Measurements from ENCODE around the gene THSD7B. TPM values are rescaled to one million over a fixed set of nuclear protein-coding genes. Genes with fewer than 3 reads are reported as not detected.

The THSD7B gene
- total RNA-seq, 1 donor: under 0.01 TPM

- Histone ChIP-seq H3K4me1 (ENCODE audit: insufficient read depth, low read length) (peaks cover 27% of the 10 kb centered on the region), H3K27me3 (ENCODE audit: insufficient read depth, low read length) (no peaks in the 10 kb centered on the region), H4K20me1 (ENCODE audit: insufficient read depth, low read length) (no peaks in the 10 kb centered on the region), H3K4me2 (ENCODE audit: insufficient read depth, low read length) (no peak overlapping the region), H3K4me3 (ENCODE audit: insufficient read depth, low read length) (no peak overlapping the region), H2AFZ (ENCODE audit: low read length) (no peak overlapping the region), H3K9me3 (ENCODE audit: low read depth, low read length) (no peaks in the 10 kb centered on the region), H3K27ac (ENCODE audit: low read depth, low read length) (peak overlapping the region; percentile 4), H3K79me2 (ENCODE audit: insufficient read depth, low read length) (no peaks in the 10 kb centered on the region), H3K36me3 (ENCODE audit: insufficient read depth, low read length) (no peaks in the 10 kb centered on the region)
- no peak for DNase-seq (ENCODE audit: insufficient read length, low spot score, missing footprints)
- TF ChIP-seq, protein P1, sequence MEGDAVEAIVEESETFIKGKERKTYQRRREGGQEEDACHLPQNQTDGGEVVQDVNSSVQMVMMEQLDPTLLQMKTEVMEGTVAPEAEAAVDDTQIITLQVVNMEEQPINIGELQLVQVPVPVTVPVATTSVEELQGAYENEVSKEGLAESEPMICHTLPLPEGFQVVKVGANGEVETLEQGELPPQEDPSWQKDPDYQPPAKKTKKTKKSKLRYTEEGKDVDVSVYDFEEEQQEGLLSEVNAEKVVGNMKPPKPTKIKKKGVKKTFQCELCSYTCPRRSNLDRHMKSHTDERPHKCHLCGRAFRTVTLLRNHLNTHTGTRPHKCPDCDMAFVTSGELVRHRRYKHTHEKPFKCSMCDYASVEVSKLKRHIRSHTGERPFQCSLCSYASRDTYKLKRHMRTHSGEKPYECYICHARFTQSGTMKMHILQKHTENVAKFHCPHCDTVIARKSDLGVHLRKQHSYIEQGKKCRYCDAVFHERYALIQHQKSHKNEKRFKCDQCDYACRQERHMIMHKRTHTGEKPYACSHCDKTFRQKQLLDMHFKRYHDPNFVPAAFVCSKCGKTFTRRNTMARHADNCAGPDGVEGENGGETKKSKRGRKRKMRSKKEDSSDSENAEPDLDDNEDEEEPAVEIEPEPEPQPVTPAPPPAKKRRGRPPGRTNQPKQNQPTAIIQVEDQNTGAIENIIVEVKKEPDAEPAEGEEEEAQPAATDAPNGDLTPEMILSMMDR (IDR thresholded peaks at IDR 0.05; ENCODE audit: extremely low read depth, low read depth, low read length): no peak
Observed at GRCh38 chr2:137255345-137255744, 490.0 kb downstream of the THSD7B start.

GRCh38 chr2:137255990-137256389 lies 490.6 kb downstream of the THSD7B start:
- TF ChIP-seq, protein P1 (IDR thresholded peaks at IDR 0.05; ENCODE audit: extremely low read depth, low read depth, low read length): no peak

DNA sequence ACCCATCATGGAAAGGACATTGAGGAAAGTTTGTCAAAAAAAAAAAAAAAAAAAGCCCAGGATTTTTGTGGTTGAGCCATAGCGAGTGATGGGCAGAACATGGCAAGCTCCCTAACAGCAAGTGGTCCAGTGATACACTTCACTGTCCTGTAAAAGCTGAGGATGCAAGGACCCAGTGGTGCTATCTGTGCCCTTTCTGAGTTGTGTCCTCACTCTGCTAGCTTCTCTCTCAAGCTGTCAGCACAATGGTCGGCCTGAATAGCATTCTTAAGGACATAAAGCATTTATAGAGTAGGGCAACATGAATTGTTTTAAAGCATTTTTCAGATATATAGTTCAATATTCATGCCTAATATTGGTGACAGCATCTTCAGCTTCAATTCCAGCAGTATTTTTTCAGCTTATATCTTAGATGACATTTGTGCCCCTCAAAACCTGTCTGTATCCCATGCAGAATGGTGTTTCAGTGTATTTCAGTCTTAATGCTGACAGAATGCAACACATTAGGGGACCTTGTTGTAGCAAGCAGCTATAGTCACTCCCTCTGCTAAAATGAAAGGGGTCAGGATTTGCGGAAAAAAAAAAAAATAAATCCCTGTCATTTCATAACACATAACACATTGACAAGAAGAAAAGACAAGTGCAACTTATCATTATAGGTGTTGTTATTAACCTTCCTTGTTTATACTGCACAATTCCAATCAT lies 496.7 kb downstream of the THSD7B start:
- no peaks in the 10 kb centered on the region for H4K20me1 ChIP-seq (ENCODE audit: insufficient read depth, low read length)
- no peaks in the 10 kb centered on the region for H3K4me1 ChIP-seq (ENCODE audit: insufficient read depth, low read length)
- no peaks in the 10 kb centered on the region for H3K79me2 ChIP-seq (ENCODE audit: insufficient read depth, low read length)
- H3K4me2 ChIP-seq (ENCODE audit: insufficient read depth, low read length): no peak overlapping the region
- H3K36me3 ChIP-seq (ENCODE audit: insufficient read depth, low read length): no peaks in the 10 kb centered on the region
- H2AFZ ChIP-seq (ENCODE audit: low read length): no peak overlapping the region
- TF ChIP-seq, protein P1 (IDR thresholded peaks at IDR 0.05; ENCODE audit: extremely low read depth, low read depth, low read length): no peak
- no peak overlapping the region for H3K27ac ChIP-seq (ENCODE audit: low read depth, low read length)
- no peak for DNase-seq (ENCODE audit: insufficient read length, low spot score, missing footprints)
- no peak overlapping the region for H3K4me3 ChIP-seq (ENCODE audit: insufficient read depth, low read length)
- H3K9me3 ChIP-seq (ENCODE audit: low read depth, low read length): no peaks in the 10 kb centered on the region
- no peaks in the 10 kb centered on the region for H3K27me3 ChIP-seq (ENCODE audit: insufficient read depth, low read length)

More at GRCh38 chr2:137255990-137256389, 490.6 kb downstream of the THSD7B start:
- no peaks in the 10 kb centered on the region for H3K79me2 ChIP-seq (ENCODE audit: insufficient read depth, low read length)
- no peak overlapping the region for H3K27ac ChIP-seq (ENCODE audit: low read depth, low read length)
- H3K4me3 ChIP-seq (ENCODE audit: insufficient read depth, low read length): no peak overlapping the region
- H3K36me3 ChIP-seq (ENCODE audit: insufficient read depth, low read length): no peaks in the 10 kb centered on the region
- H3K27me3 ChIP-seq (ENCODE audit: insufficient read depth, low read length): no peaks in the 10 kb centered on the region
- no peaks in the 10 kb centered on the region for H3K9me3 ChIP-seq (ENCODE audit: low read depth, low read length)
- H3K4me2 ChIP-seq (ENCODE audit: insufficient read depth, low read length): no peak overlapping the region
- DNase-seq (ENCODE audit: insufficient read length, low spot score, missing footprints): peak; percentile 29
- H2AFZ ChIP-seq (ENCODE audit: low read length): no peak overlapping the region
- peaks cover 27% of the 10 kb centered on the region for H3K4me1 ChIP-seq (ENCODE audit: insufficient read depth, low read length)
- no peaks in the 10 kb centered on the region for H4K20me1 ChIP-seq (ENCODE audit: insufficient read depth, low read length)

- Histone ChIP-seq H3K4me2 (ENCODE audit: insufficient read depth, low read length) (no peak overlapping the region), H3K36me3 (ENCODE audit: insufficient read depth, low read length) (no peaks in the 10 kb centered on the region), H3K79me2 (ENCODE audit: insufficient read depth, low read length) (no peaks in the 10 kb centered on the region), H2AFZ (ENCODE audit: low read length) (no peak overlapping the region), H3K27ac (ENCODE audit: low read depth, low read length) (no peak overlapping the region), H3K4me1 (ENCODE audit: insufficient read depth, low read length) (no peaks in the 10 kb centered on the region), H3K9me3 (ENCODE audit: low read depth, low read length) (no peaks in the 10 kb centered on the region), H4K20me1 (ENCODE audit: insufficient read depth, low read length) (no peaks in the 10 kb centered on the region), H3K4me3 (ENCODE audit: insufficient read depth, low read length) (no peak overlapping the region), H3K27me3 (ENCODE audit: insufficient read depth, low read length) (no peaks in the 10 kb centered on the region)
- TF ChIP-seq, protein P1 (IDR thresholded peaks at IDR 0.05; ENCODE audit: extremely low read depth, low read depth, low read length): no peak
- DNase-seq (ENCODE audit: insufficient read length, low spot score, missing footprints): no peak
Observed at GRCh38 chr2:137262594-137262993, 497.2 kb downstream of the THSD7B start.

All from osteoblast (primary cell).